ENCODE measurements around the gene AXL.
"Not testable (repeated sequence)": the region's sequence is repeated elsewhere in the genome, so short reads cannot be mapped to it uniquely, and the experiment has no call there.

DNA sequence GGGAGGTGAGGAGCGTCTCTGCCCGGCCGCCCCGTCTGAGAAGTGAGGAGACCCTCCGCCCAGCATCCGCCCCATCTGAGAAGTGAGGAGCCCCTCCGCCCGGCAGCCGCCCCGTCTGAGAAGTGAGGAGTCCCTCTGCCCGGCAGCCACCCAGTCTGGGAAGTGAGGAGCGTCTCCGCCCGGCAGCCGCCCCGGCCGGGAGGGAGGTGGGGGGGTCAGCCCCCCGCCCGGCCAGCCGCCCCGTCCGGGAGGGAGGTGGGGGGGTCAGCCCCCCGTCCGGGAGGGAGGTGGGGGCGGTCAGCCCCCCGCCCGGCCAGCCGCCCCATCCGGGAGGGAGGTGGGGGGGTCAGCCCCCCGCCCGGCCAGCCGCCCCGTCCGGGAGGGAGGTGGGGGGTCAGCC lies 38.9 kb upstream of the AXL start:
- TF ChIP-seq, protein P1, sequence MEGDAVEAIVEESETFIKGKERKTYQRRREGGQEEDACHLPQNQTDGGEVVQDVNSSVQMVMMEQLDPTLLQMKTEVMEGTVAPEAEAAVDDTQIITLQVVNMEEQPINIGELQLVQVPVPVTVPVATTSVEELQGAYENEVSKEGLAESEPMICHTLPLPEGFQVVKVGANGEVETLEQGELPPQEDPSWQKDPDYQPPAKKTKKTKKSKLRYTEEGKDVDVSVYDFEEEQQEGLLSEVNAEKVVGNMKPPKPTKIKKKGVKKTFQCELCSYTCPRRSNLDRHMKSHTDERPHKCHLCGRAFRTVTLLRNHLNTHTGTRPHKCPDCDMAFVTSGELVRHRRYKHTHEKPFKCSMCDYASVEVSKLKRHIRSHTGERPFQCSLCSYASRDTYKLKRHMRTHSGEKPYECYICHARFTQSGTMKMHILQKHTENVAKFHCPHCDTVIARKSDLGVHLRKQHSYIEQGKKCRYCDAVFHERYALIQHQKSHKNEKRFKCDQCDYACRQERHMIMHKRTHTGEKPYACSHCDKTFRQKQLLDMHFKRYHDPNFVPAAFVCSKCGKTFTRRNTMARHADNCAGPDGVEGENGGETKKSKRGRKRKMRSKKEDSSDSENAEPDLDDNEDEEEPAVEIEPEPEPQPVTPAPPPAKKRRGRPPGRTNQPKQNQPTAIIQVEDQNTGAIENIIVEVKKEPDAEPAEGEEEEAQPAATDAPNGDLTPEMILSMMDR (IDR thresholded peaks at IDR 0.05), result not testable (repeated sequence)
- not testable (repeated sequence) for TF ChIP-seq POLR2AphosphoS5 (IDR thresholded peaks at IDR 0.05; ENCODE audit: low read depth, low read length); SIN3A (IDR thresholded peaks at IDR 0.05; ENCODE audit: borderline replicate concordance, insufficient read depth, low read depth, low read length); TCF7L2 (IDR thresholded peaks at IDR 0.05; ENCODE audit: low read depth, low read length)
- TF ChIP-seq, protein P2, sequence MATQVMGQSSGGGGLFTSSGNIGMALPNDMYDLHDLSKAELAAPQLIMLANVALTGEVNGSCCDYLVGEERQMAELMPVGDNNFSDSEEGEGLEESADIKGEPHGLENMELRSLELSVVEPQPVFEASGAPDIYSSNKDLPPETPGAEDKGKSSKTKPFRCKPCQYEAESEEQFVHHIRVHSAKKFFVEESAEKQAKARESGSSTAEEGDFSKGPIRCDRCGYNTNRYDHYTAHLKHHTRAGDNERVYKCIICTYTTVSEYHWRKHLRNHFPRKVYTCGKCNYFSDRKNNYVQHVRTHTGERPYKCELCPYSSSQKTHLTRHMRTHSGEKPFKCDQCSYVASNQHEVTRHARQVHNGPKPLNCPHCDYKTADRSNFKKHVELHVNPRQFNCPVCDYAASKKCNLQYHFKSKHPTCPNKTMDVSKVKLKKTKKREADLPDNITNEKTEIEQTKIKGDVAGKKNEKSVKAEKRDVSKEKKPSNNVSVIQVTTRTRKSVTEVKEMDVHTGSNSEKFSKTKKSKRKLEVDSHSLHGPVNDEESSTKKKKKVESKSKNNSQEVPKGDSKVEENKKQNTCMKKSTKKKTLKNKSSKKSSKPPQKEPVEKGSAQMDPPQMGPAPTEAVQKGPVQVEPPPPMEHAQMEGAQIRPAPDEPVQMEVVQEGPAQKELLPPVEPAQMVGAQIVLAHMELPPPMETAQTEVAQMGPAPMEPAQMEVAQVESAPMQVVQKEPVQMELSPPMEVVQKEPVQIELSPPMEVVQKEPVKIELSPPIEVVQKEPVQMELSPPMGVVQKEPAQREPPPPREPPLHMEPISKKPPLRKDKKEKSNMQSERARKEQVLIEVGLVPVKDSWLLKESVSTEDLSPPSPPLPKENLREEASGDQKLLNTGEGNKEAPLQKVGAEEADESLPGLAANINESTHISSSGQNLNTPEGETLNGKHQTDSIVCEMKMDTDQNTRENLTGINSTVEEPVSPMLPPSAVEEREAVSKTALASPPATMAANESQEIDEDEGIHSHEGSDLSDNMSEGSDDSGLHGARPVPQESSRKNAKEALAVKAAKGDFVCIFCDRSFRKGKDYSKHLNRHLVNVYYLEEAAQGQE (IDR thresholded peaks at IDR 0.05; ENCODE audit: insufficient read depth in 1 of 2, low read depth in 2 of 2, low read length in 1 of 2), result not testable (repeated sequence)

Data from Panc1 (cell line).